Astrocyte (in vitro differentiated cells and primary cell): ENCODE data around the gene RBM20. TPM values are rescaled to one million over a fixed set of nuclear protein-coding genes. Genes with fewer than 3 reads are reported as not detected.
"Not testable (repeated sequence)": the region's sequence is repeated elsewhere in the genome, so short reads cannot be mapped to it uniquely, and the experiment has no call there.

Experiments
- DNase-seq: peaks from one replicate; pipeline ENCODE4 v3.0.0-alpha.2; 2010; ENCODE audit warnings: low read depth
- FAIRE-seq: peaks from 2 replicates; lab custom pipeline; 2011; peaks lifted over from hg19 to GRCh38; lab: Jason Lieb, UNC
- H2AFZ ChIP-seq: 2 replicates; pipeline ENCODE4 v1.6.0; 2012; ENCODE audit warnings: low read depth, low read length, inconsistent platforms
- H3K27ac ChIP-seq: 2 replicates; pipeline ENCODE4 v1.5.1; 2011; ENCODE audit warnings: low read depth, low read length, inconsistent platforms
- H3K27me3 ChIP-seq: 2 replicates; pipeline ENCODE4 v1.6.0; 2011; ENCODE audit warnings: low read length, inconsistent platforms; ENCODE audit not compliant: insufficient read depth
- H3K36me3 ChIP-seq: 2 replicates; pipeline ENCODE4 v1.5.1; 2011; ENCODE audit warnings: low read length, inconsistent platforms; ENCODE audit not compliant: insufficient read depth
- H3K4me1 ChIP-seq: 2 replicates; pipeline ENCODE4 v1.5.1; 2011; ENCODE audit warnings: low read length, inconsistent platforms; ENCODE audit not compliant: insufficient read depth
- H3K4me2 ChIP-seq: 2 replicates; pipeline ENCODE4 v1.6.0; 2012; ENCODE audit warnings: low read length, inconsistent platforms
- H3K4me3 ChIP-seq: 2 replicates; pipeline ENCODE4 v1.5.1; 2011; ENCODE audit warnings: low read depth, mild to moderate bottlenecking, low read length, inconsistent platforms; ENCODE audit not compliant: insufficient read depth
- H3K79me2 ChIP-seq: 2 replicates; pipeline ENCODE4 v1.6.0; 2012; ENCODE audit warnings: mild to moderate bottlenecking, low read length, inconsistent platforms; ENCODE audit not compliant: insufficient read depth
- H3K9ac ChIP-seq: 2 replicates; pipeline ENCODE4 v1.6.0; 2012; ENCODE audit warnings: mild to moderate bottlenecking, low read length, inconsistent platforms
- H3K9me3 ChIP-seq: 2 replicates; pipeline ENCODE4 v1.5.1; 2012; ENCODE audit warnings: low read depth, mild to moderate bottlenecking, low read length, inconsistent platforms; ENCODE audit not compliant: insufficient read depth
- H4K20me1 ChIP-seq: 2 replicates; pipeline ENCODE4 v1.6.0; 2012; ENCODE audit warnings: low read length, inconsistent platforms; ENCODE audit not compliant: insufficient read depth
- H3K27ac Mint-ChIP-seq: one replicate; pipeline ENCODE4 v1.8.0; 2021; ENCODE audit warnings: mild to moderate bottlenecking, mixed read lengths; ENCODE audit not compliant: unreplicated experiment
- H3K27me3 Mint-ChIP-seq: one replicate; pipeline ENCODE4 v1.8.0; 2021; ENCODE audit warnings: low read depth, mixed read lengths; ENCODE audit not compliant: unreplicated experiment
- H3K36me3 Mint-ChIP-seq: one replicate; pipeline ENCODE4 v1.8.0; 2021; ENCODE audit warnings: low read depth, mixed read lengths; ENCODE audit not compliant: unreplicated experiment
- H3K4me1 Mint-ChIP-seq: one replicate; pipeline ENCODE4 v1.8.0; 2021; ENCODE audit warnings: low read depth, mixed read lengths; ENCODE audit not compliant: unreplicated experiment
- H3K4me3 Mint-ChIP-seq: one replicate; pipeline ENCODE4 v1.8.0; 2021; ENCODE audit warnings: mild to moderate bottlenecking, moderate library complexity, mixed read lengths; ENCODE audit not compliant: unreplicated experiment
- H3K9me3 Mint-ChIP-seq: one replicate; pipeline ENCODE4 v1.8.0; 2021; ENCODE audit warnings: mild to moderate bottlenecking, mixed read lengths; ENCODE audit not compliant: unreplicated experiment
- EZH2 ChIP-seq: IDR thresholded peaks from 2 replicates; pipeline ENCODE4 v1.6.1; 2012; ENCODE audit warnings: mild to moderate bottlenecking, low read length, inconsistent platforms; ENCODE audit not compliant: insufficient read depth
- total RNA-seq: library from RNA; stranded (reverse); gene quantifications from 2 replicates; pipeline ENCODE4 v1.2.1, GENCODE V29; 2021
- TF ChIP-seq, protein P1 (sequence below): IDR thresholded peaks from 2 replicates; pipeline ENCODE4 v1.5.1; 2011; ENCODE audit warnings: low read depth, mild to moderate bottlenecking, inconsistent platforms, low read length, moderate library complexity; ENCODE audit not compliant: insufficient read depth

Gene RBM20
- total RNA-seq, 1 donor from 2014 or later = 1.5 TPM

DNA sequence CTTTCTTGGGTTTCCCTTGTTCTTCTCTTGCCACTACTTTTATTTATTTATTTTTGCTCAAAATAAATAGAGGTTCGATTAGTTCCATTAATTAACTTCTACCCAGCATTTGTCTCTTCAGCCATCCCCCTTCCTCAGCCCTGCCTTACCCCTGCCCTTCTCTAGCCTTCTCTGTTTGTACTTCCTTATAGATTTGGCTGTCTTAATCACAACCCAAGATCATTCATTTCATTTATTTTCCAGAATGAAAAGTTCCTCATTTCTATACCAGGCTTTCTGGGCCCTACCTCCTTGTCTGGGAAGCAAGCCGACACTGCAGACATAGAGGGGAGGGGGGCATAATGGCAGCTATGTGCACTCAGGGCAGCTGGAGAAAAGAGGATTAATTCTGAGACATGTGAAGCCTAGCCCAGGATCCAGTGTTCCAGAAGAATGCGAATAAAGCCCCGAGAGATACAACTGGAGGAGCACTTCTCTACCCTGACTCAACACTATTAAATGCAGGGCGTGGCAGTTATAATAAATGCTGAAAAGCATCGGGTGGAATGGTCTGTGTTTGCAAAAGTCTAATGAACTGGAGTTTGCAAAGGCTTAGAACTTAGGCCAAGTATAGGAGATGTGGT lies 221.2 kb downstream of the RBM20 start:
- no peak overlapping the region for H3K4me3 Mint-ChIP-seq
- Histone ChIP-seq H3K4me2 (peak overlapping the region; percentile 40), H3K36me3 (no peaks in the 10 kb centered on the region), H4K20me1 (no peaks in the 10 kb centered on the region), H3K27ac (no peak overlapping the region), H3K9me3 (no peaks in the 10 kb centered on the region), H3K9ac (no peak overlapping the region), H2AFZ (no peak overlapping the region), H3K27me3 (no peaks in the 10 kb centered on the region), H3K4me1 (peaks cover 6% of the 10 kb centered on the region), H3K79me2 (no peaks in the 10 kb centered on the region), H3K4me3 (no peak overlapping the region)
- TF ChIP-seq, protein P1, sequence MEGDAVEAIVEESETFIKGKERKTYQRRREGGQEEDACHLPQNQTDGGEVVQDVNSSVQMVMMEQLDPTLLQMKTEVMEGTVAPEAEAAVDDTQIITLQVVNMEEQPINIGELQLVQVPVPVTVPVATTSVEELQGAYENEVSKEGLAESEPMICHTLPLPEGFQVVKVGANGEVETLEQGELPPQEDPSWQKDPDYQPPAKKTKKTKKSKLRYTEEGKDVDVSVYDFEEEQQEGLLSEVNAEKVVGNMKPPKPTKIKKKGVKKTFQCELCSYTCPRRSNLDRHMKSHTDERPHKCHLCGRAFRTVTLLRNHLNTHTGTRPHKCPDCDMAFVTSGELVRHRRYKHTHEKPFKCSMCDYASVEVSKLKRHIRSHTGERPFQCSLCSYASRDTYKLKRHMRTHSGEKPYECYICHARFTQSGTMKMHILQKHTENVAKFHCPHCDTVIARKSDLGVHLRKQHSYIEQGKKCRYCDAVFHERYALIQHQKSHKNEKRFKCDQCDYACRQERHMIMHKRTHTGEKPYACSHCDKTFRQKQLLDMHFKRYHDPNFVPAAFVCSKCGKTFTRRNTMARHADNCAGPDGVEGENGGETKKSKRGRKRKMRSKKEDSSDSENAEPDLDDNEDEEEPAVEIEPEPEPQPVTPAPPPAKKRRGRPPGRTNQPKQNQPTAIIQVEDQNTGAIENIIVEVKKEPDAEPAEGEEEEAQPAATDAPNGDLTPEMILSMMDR = no peak
- TF ChIP-seq EZH2 = no peak
- no peak for FAIRE-seq
- H3K27me3 Mint-ChIP-seq = no peaks in the 10 kb centered on the region
- no peaks in the 10 kb centered on the region for H3K36me3 Mint-ChIP-seq
- H3K9me3 Mint-ChIP-seq = no peaks in the 10 kb centered on the region
- H3K4me1 Mint-ChIP-seq = peaks cover 21% of the 10 kb centered on the region
- H3K27ac Mint-ChIP-seq = peak overlapping the region; percentile 34
- peak; percentile 62 for DNase-seq

GRCh38 chr10:110865809-110866482 lies 221.8 kb downstream of the RBM20 start:
- Mint-ChIP-seq H3K27me3 (no peaks in the 10 kb centered on the region), H3K4me1 (peaks cover 27% of the 10 kb centered on the region), H3K4me3 (no peak overlapping the region), H3K27ac (peak overlapping the region; percentile 34), H3K9me3 (no peaks in the 10 kb centered on the region), H3K36me3 (no peaks in the 10 kb centered on the region)
- Histone ChIP-seq H3K4me2 (peak overlapping the region; percentile 40), H3K4me3 (no peak overlapping the region), H3K27ac (no peak overlapping the region), H3K9me3 (no peaks in the 10 kb centered on the region), H3K4me1 (peaks cover 8% of the 10 kb centered on the region), H3K36me3 (no peaks in the 10 kb centered on the region), H2AFZ (no peak overlapping the region), H3K27me3 (no peaks in the 10 kb centered on the region), H3K79me2 (no peaks in the 10 kb centered on the region), H3K9ac (no peak overlapping the region), H4K20me1 (no peaks in the 10 kb centered on the region)
- TF ChIP-seq EZH2 = no peak
- TF ChIP-seq, protein P1 = no peak
- no peak for DNase-seq
- FAIRE-seq = no peak

GRCh38 chr10:110867011-110867806 lies 223.1 kb downstream of the RBM20 start:
- H3K9me3 Mint-ChIP-seq, H3K36me3 Mint-ChIP-seq, H3K36me3 ChIP-seq, H3K27me3 Mint-ChIP-seq, FAIRE-seq, H3K79me2 ChIP-seq, H3K9ac ChIP-seq, H3K27me3 ChIP-seq, H4K20me1 ChIP-seq, H3K4me2 ChIP-seq, H3K9me3 ChIP-seq, H3K27ac ChIP-seq, DNase-seq, H3K4me3 ChIP-seq, H3K4me3 Mint-ChIP-seq, H2AFZ ChIP-seq: not testable (repeated sequence)
- Mint-ChIP-seq H3K27ac (peak overlapping the region; percentile 8), H3K4me1 (peaks cover 28% of the 10 kb centered on the region)
- H3K4me1 ChIP-seq = peaks cover 13% of the 10 kb centered on the region
